Liver (tissue), 9 donors: ENCODE results near the gene NPTN. TPM values are rescaled to one million over a fixed set of nuclear protein-coding genes. Genes with fewer than 3 reads are reported as not detected.

Experiments used
- DNase-seq: peaks from one replicate; pipeline ENCODE4 v3.0.0-alpha.2; 2017; ENCODE audit warnings: low spot score
- H3K27ac ChIP-seq, 2 donors: one replicate each; pipeline ENCODE4 v1.7.0; 2013; ENCODE audit warnings: inconsistent platforms in 2 of 2, low read length in 2 of 2, control low read depth in 1 of 2, low read depth in 1 of 2, mild to moderate bottlenecking in 1 of 2
- H3K27me3 ChIP-seq, 4 donors: one replicate each; pipeline versions ENCODE4 v1.6.1 to v1.7.0; 2013; ENCODE audit warnings: low read length in 3 of 4, inconsistent platforms in 1 of 4, mild to moderate bottlenecking in 1 of 4, moderate library complexity in 1 of 4; ENCODE audit not compliant: control insufficient read depth in 4 of 4, insufficient read depth in 4 of 4
- H3K36me3 ChIP-seq, 4 donors: one replicate each; pipeline versions ENCODE4 v1.6.1 to v1.7.0; 2013; ENCODE audit warnings: low read length in 3 of 4, mild to moderate bottlenecking in 3 of 4, low read depth in 1 of 4, moderate library complexity in 1 of 4; ENCODE audit not compliant: control insufficient read depth in 4 of 4, insufficient read depth in 3 of 4
- H3K4me1 ChIP-seq, 4 donors: one replicate each; pipeline versions ENCODE4 v1.6.1 to v1.7.0; 2013; ENCODE audit warnings: low read length in 3 of 4, mild to moderate bottlenecking in 3 of 4, moderate library complexity in 1 of 4; ENCODE audit not compliant: control insufficient read depth in 4 of 4, insufficient read depth in 4 of 4
- H3K4me3 ChIP-seq, 3 donors: one replicate each; pipeline versions ENCODE4 v1.6.1 to v1.7.0; 2013; ENCODE audit warnings: low read length in 3 of 3, control low read depth in 1 of 3, low read depth in 1 of 3, mild to moderate bottlenecking in 1 of 3
- H3K9ac ChIP-seq, 2 donors: one replicate each; pipeline ENCODE4 v1.7.0; 2013; ENCODE audit warnings: low read length in 2 of 2, mild to moderate bottlenecking in 2 of 2, moderate library complexity in 2 of 2, control low read depth in 1 of 2, low read depth in 1 of 2
- H3K9me3 ChIP-seq, 4 donors: one replicate each; pipeline versions ENCODE4 v1.6.1 to v1.7.0; 2013; ENCODE audit warnings: low read length in 3 of 4; ENCODE audit not compliant: control insufficient read depth in 4 of 4
- EGR1 ChIP-seq, 2 donors: IDR thresholded peaks; 2 replicates each; pipeline ENCODE4 v1.6.1; 2016 to 2018; ENCODE audit warnings: antibody characterized with exemption in 2 of 2, low read depth in 2 of 2
- FOXA1 ChIP-seq: IDR thresholded peaks from 2 replicates; pipeline ENCODE4 v1.6.1; 2016; ENCODE audit warnings: antibody characterized with exemption
- FOXA2 ChIP-seq: IDR thresholded peaks from 2 replicates; pipeline ENCODE4 v1.6.1; 2016; ENCODE audit warnings: antibody characterized with exemption
- GABPA ChIP-seq, 2 donors: IDR thresholded peaks in 1 of 2; conservative IDR thresholded peaks in 1 of 2; 2 replicates each; pipeline ENCODE4 v1.6.1; 2016; ENCODE audit warnings: antibody characterized with exemption in 2 of 2, mild to moderate bottlenecking in 1 of 2, moderate library complexity in 1 of 2
- HNF4A ChIP-seq, 2 donors: conservative IDR thresholded peaks; 2 replicates each; pipeline ENCODE4 v1.6.1; 2016; ENCODE audit warnings: antibody characterized with exemption in 2 of 2, mild to moderate bottlenecking in 2 of 2
- HNF4G ChIP-seq: IDR thresholded peaks from 2 replicates; pipeline ENCODE4 v1.6.1; 2016; ENCODE audit warnings: antibody characterized with exemption
- JUND ChIP-seq, 2 donors: IDR thresholded peaks; 2 replicates each; pipeline ENCODE4 v1.6.1; 2016; ENCODE audit warnings: antibody characterized with exemption in 2 of 2
- NR2F2 ChIP-seq: IDR thresholded peaks from 2 replicates; pipeline ENCODE4 v1.6.1; 2016; ENCODE audit warnings: antibody characterized with exemption
- RAD21 ChIP-seq, 2 donors: IDR thresholded peaks; 2 replicates each; pipeline ENCODE4 v1.6.1; 2016; ENCODE audit warnings: antibody characterized with exemption in 2 of 2, mild to moderate bottlenecking in 2 of 2
- RXRA ChIP-seq, 2 donors: IDR thresholded peaks; 2 replicates each; pipeline ENCODE4 v1.6.1; 2017 to 2018; ENCODE audit warnings: antibody characterized with exemption in 2 of 2, mild to moderate bottlenecking in 1 of 2
- SP1 ChIP-seq: IDR thresholded peaks from 2 replicates; pipeline ENCODE4 v1.6.1; 2018; ENCODE audit warnings: antibody characterized with exemption, mild to moderate bottlenecking
- TAF1 ChIP-seq: conservative IDR thresholded peaks from 2 replicates; pipeline ENCODE4 v1.6.1; 2016; ENCODE audit warnings: antibody characterized with exemption, mild to moderate bottlenecking
- YY1 ChIP-seq: IDR thresholded peaks from 2 replicates; pipeline ENCODE4 v1.6.1; 2016; ENCODE audit warnings: antibody characterized with exemption, mild to moderate bottlenecking
- WGBS: extraction: QIAGEN DNeasy Blood & Tissue Kit; methylation state at CpG from one replicate; pipeline ENCODE4 v1.1.7; 2013; 5-methylcytosine and 5-hydroxymethylcytosine counted together
- polyA plus RNA-seq, 2 donors: library from polyadenylated mRNA; stranded (reverse) in 1 of 2; unstranded in 1 of 2; fragments of 200-250 nt in 1 of 2; fragments of >200 nt in 1 of 2; fragmentation: Nextera tagmentation in 1 of 2; extraction: Ambion mirVana in 1 of 2; gene quantifications; one replicate each; pipeline versions ENCODE4 v1.2.1 to v1.2.3, GENCODE V29; 2013 to 2015
- total RNA-seq, 2 donors: library from RNA; depleted of rRNA; stranded (reverse); fragments of >200 nt; gene quantifications; one replicate each; pipeline ENCODE4 v1.2.3, GENCODE V29; 2014
- TF ChIP-seq, protein P1 (sequence below): fragments of 150-350 bp; IDR thresholded peaks from 2 replicates; pipeline ENCODE4 v1.5.1; 2017; ENCODE audit warnings: improper control_type of control experiment, low read depth, low read length; ENCODE audit not compliant: missing input control
- TF ChIP-seq, protein P2 (sequence below): IDR thresholded peaks from 2 replicates; pipeline ENCODE4 v1.6.1; 2016; ENCODE audit warnings: antibody characterized with exemption
- TF ChIP-seq, protein P3 (sequence below): IDR thresholded peaks from 2 replicates; pipeline ENCODE4 v1.6.1; 2016; ENCODE audit warnings: antibody characterized with exemption, mild to moderate bottlenecking
- TF ChIP-seq, protein P4 (sequence below): IDR thresholded peaks from 2 replicates; pipeline ENCODE4 v1.6.1; 2016; ENCODE audit warnings: antibody characterized with exemption
- TF ChIP-seq, protein P5 (sequence below): IDR thresholded peaks from 2 replicates; pipeline ENCODE4 v1.6.1; 2016; ENCODE audit warnings: antibody characterized with exemption
- donor health status: healthy.
- donor health status: healthy.
- donor health status: healthy.
- donor health status: healthy.
- donor health status: healthy.

The NPTN gene
- total and polyA plus RNA-seq, 4 donors = 16.8 to 42.4 (median 33.9) TPM

DNA sequence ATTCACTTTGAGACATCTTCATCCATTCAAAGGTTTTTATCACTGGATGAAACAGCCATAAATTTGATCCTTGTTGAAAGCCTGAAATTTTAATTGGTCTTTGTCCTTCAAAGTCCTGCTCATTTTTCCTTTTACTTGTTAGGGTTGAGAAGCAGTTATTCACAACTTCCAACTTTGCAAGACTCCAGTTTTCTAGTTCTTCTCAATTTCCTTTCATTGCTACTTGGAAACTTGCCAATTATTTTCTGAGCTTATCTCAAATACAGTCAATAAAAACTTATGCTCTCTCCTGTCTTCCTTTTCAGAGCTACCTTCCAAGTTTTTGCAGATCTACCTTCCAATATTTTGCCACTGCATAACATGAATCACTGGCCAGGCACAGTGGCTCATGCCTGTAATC is 27.3 kb upstream of the NPTN start:
- Histone ChIP-seq H3K9ac (no peak overlapping the region), H3K27ac (no peak overlapping the region), H3K9me3 (no peaks in the 10 kb centered on the region), H3K36me3 (no peaks in the 10 kb centered on the region), H3K4me1 (no peaks in the 10 kb centered on the region), H3K27me3 (no peaks in the 10 kb centered on the region), H3K4me3 (no peak overlapping the region)
- no peak for DNase-seq
- TF ChIP-seq, protein P1, sequence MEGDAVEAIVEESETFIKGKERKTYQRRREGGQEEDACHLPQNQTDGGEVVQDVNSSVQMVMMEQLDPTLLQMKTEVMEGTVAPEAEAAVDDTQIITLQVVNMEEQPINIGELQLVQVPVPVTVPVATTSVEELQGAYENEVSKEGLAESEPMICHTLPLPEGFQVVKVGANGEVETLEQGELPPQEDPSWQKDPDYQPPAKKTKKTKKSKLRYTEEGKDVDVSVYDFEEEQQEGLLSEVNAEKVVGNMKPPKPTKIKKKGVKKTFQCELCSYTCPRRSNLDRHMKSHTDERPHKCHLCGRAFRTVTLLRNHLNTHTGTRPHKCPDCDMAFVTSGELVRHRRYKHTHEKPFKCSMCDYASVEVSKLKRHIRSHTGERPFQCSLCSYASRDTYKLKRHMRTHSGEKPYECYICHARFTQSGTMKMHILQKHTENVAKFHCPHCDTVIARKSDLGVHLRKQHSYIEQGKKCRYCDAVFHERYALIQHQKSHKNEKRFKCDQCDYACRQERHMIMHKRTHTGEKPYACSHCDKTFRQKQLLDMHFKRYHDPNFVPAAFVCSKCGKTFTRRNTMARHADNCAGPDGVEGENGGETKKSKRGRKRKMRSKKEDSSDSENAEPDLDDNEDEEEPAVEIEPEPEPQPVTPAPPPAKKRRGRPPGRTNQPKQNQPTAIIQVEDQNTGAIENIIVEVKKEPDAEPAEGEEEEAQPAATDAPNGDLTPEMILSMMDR = no peak

DNA sequence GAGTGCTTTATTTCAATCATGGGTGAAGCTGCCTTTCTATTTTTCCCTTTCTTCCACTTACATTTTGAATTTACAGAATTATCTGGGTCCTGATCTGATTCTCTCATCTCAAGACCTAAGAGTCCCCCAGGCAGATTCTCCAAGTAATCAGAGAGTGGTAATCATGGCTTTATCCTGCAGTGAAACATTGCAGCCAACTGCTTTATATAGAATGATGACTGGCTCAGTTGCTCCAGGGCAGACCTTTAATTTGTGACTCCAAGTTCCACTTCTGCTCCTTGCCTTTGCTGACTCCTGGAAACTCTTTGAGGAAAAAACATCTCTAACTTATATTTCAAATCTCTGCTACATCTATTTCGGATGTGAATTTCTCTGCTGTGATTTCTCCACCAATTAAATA is 25.5 kb upstream of the NPTN start:
- WGBS = 73% methylated on average over 1 of the region's 1 CpG
- Histone ChIP-seq H3K27ac (no peak overlapping the region), H3K27me3 (no peaks in the 10 kb centered on the region), H3K4me3 (no peak overlapping the region), H3K36me3 (no peaks in the 10 kb centered on the region), H3K4me1 (no peaks in the 10 kb centered on the region), H3K9ac (no peak overlapping the region), H3K9me3 (no peaks in the 10 kb centered on the region)
- TF ChIP-seq TAF1 (no peak), RAD21 (IDR thresholded peaks at IDR 0.05) (no peak), SP1 (no peak), NR2F2 (no peak), EGR1 (IDR thresholded peaks at IDR 0.05; ENCODE audit: low read depth in 2 of 2) (no peak), HNF4A (conservative IDR thresholded peaks at IDR 0.05) (no peak), RXRA (IDR thresholded peaks at IDR 0.05) (no peak), JUND (IDR thresholded peaks at IDR 0.05) (no peak), GABPA (IDR thresholded peaks at IDR 0.05 in 1 of 2, conservative IDR thresholded peaks at IDR 0.05 in 1 of 2) (no peak), FOXA1 (no peak), YY1 (no peak), FOXA2 (no peak), HNF4G (no peak)
- TF ChIP-seq, protein P2, sequence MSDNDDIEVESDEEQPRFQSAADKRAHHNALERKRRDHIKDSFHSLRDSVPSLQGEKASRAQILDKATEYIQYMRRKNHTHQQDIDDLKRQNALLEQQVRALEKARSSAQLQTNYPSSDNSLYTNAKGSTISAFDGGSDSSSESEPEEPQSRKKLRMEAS = no peak
- TF ChIP-seq, protein P3, sequence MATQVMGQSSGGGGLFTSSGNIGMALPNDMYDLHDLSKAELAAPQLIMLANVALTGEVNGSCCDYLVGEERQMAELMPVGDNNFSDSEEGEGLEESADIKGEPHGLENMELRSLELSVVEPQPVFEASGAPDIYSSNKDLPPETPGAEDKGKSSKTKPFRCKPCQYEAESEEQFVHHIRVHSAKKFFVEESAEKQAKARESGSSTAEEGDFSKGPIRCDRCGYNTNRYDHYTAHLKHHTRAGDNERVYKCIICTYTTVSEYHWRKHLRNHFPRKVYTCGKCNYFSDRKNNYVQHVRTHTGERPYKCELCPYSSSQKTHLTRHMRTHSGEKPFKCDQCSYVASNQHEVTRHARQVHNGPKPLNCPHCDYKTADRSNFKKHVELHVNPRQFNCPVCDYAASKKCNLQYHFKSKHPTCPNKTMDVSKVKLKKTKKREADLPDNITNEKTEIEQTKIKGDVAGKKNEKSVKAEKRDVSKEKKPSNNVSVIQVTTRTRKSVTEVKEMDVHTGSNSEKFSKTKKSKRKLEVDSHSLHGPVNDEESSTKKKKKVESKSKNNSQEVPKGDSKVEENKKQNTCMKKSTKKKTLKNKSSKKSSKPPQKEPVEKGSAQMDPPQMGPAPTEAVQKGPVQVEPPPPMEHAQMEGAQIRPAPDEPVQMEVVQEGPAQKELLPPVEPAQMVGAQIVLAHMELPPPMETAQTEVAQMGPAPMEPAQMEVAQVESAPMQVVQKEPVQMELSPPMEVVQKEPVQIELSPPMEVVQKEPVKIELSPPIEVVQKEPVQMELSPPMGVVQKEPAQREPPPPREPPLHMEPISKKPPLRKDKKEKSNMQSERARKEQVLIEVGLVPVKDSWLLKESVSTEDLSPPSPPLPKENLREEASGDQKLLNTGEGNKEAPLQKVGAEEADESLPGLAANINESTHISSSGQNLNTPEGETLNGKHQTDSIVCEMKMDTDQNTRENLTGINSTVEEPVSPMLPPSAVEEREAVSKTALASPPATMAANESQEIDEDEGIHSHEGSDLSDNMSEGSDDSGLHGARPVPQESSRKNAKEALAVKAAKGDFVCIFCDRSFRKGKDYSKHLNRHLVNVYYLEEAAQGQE = no peak
- TF ChIP-seq, protein P4, sequence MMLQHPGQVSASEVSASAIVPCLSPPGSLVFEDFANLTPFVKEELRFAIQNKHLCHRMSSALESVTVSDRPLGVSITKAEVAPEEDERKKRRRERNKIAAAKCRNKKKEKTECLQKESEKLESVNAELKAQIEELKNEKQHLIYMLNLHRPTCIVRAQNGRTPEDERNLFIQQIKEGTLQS = no peak
- TF ChIP-seq, protein P5, sequence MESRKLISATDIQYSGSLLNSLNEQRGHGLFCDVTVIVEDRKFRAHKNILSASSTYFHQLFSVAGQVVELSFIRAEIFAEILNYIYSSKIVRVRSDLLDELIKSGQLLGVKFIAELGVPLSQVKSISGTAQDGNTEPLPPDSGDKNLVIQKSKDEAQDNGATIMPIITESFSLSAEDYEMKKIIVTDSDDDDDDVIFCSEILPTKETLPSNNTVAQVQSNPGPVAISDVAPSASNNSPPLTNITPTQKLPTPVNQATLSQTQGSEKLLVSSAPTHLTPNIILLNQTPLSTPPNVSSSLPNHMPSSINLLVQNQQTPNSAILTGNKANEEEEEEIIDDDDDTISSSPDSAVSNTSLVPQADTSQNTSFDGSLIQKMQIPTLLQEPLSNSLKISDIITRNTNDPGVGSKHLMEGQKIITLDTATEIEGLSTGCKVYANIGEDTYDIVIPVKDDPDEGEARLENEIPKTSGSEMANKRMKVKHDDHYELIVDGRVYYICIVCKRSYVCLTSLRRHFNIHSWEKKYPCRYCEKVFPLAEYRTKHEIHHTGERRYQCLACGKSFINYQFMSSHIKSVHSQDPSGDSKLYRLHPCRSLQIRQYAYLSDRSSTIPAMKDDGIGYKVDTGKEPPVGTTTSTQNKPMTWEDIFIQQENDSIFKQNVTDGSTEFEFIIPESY = no peak
- TF ChIP-seq, protein P1 = no peak
- DNase-seq = no peak
